HG02884 (cell line): Measurements from ENCODE around the gene EBP.

Experiments used
- ATAC-seq: cut with Tn5 transposase; IDR thresholded peaks from one replicate; pipeline ENCODE4 v1.9.1; 2021; ENCODE audit warnings: mild to moderate bottlenecking, moderate library complexity; ENCODE audit not compliant: unreplicated experiment

Gene EBP

GRCh38 chrX:48521353-48522243 lies at the start of gene EBP:
Gene EBP, plus strand, starts transcription at chrX:48521808. Its CDS starts 1,964 bp downstream, at chrX:48523772.
- ATAC-seq = peak; percentile 95

- no peak for ATAC-seq
Observed at GRCh38 chrX:48472225-48472624, 49.4 kb upstream of the EBP start.

GRCh38 chrX:48472851-48473703 lies 48.5 kb upstream of the EBP start:
- ATAC-seq = no peak

GRCh38 chrX:48473704-48473990 lies 48.0 kb upstream of the EBP start:
- no peak for ATAC-seq

GRCh38 chrX:48474127-48474526 lies 47.5 kb upstream of the EBP start:
- no peak for ATAC-seq

GRCh38 chrX:48474581-48474980 lies 47.0 kb upstream of the EBP start:
- ATAC-seq = no peak

- ATAC-seq = no peak
Observed at GRCh38 chrX:48475296-48475695, 46.3 kb upstream of the EBP start.

- peak; percentile 84 for ATAC-seq
Observed at GRCh38 chrX:48475774-48476577, 45.6 kb upstream of the EBP start, which contains the start of gene FTSJ1. Gene FTSJ1, plus strand, starts transcription at chrX:48476199. Its CDS starts 1,849 bp downstream, at chrX:48478048.

GRCh38 chrX:48476919-48477318 lies 44.7 kb upstream of the EBP start:
- ATAC-seq = no peak

- ATAC-seq = no peak
Observed at GRCh38 chrX:48477960-48478755, 43.5 kb upstream of the EBP start.

GRCh38 chrX:48478806-48479205 lies 42.8 kb upstream of the EBP start:
- no peak for ATAC-seq

- no peak for ATAC-seq
Observed at GRCh38 chrX:48480142-48480541, 41.5 kb upstream of the EBP start.

- ATAC-seq = no peak
Observed at GRCh38 chrX:48480583-48480982, 41.0 kb upstream of the EBP start.

- ATAC-seq = no peak
Observed at GRCh38 chrX:48482526-48482925, 39.1 kb upstream of the EBP start.

- no peak for ATAC-seq
Observed at GRCh38 chrX:48487362-48487798, 34.2 kb upstream of the EBP start.

GRCh38 chrX:48488034-48488433 lies 33.6 kb upstream of the EBP start:
- ATAC-seq = no peak

GRCh38 chrX:48489296-48489695 lies 32.3 kb upstream of the EBP start:
- ATAC-seq = no peak

GRCh38 chrX:48489892-48490291 lies 31.7 kb upstream of the EBP start:
- ATAC-seq = no peak

GRCh38 chrX:48490661-48491060 lies 30.9 kb upstream of the EBP start:
- ATAC-seq = no peak

GRCh38 chrX:48491809-48492208 lies 29.8 kb upstream of the EBP start:
- no peak for ATAC-seq
